NCI-H2107 treated with DMSO at 0.1 percent for 48 hours (cell line): ENCODE results near the gene ANGPTL2.
"Not testable (repeated sequence)": the region's sequence is repeated elsewhere in the genome, so short reads cannot be mapped to it uniquely, and the experiment has no call there.

Source experiments
- DNase-seq: peaks from one replicate; lab custom pipeline; 2025; ENCODE audit not compliant: unreplicated experiment; lab: John Stamatoyannopoulos, UW

ANGPTL2 gene, protein sequence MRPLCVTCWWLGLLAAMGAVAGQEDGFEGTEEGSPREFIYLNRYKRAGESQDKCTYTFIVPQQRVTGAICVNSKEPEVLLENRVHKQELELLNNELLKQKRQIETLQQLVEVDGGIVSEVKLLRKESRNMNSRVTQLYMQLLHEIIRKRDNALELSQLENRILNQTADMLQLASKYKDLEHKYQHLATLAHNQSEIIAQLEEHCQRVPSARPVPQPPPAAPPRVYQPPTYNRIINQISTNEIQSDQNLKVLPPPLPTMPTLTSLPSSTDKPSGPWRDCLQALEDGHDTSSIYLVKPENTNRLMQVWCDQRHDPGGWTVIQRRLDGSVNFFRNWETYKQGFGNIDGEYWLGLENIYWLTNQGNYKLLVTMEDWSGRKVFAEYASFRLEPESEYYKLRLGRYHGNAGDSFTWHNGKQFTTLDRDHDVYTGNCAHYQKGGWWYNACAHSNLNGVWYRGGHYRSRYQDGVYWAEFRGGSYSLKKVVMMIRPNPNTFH

DNA sequence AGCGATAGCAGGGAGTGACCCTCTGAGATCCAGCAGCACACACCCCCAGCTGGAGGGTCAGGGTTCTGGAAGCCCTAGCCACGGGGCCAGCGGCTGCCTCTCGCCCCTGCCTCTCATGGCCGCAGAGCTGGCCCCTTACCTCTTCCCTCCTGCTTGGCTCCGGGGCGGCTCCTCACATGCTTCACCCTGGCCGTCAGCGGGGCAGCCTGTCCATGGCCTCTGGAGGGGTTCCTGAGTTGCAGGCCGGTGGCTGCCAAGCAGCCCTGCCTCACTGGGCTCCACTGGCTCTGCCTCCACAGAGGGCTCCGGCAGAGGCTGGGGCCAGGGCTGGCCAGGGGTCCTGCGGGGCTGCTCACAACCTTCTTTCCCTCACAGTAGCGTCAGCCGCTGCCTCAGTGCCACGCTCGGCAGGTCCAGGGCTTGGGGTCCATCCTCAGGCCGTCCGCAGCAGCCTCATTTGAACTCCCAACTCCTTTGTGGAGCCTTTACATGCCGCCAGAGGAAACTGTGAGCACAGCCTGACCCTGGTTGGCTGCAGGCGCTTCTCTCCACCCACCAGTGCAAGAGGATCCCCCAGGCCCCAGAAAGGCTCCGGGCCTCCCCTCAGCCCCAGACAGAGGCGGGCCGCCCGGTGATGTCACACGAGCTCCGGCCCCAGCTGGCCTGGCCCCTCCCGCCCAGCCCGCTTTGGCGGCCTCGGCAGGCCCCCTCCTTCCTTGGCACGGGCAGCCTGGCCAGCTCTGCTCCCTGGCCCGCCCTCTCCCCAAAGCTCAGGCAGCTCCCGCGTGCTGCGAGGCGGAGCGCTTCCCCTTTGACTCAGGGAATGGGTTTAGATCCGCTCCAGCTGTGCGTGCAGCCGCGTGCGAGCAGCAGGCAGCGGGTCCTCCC lies at the start of gene ANGPTL2:
Gene ANGPTL2 (minus strand): TSS at position 460 of the 888 bp plus-strand sequence. CDS start 13,904 bp downstream, outside the sequence.
- peak; percentile 46 for DNase-seq

DNA sequence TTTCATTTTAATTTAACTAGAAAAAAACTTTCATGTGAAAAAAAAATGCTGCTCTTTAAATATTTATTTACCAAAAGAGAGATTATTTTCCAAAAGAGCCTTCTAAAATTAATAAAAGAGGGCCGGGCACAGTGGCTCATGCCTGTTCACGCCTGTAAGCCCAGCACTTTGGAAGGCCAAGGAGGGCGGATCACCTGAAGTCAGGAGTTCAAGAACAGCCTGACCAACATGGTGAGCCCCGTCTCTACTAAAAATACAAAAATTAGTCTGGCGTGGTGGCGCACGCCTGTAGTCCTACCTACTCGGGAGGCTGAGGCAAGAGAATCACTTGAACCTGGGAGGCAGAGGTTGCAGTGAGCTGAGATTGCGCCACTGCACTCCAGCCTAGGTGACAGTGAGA lies 48.9 kb upstream of the ANGPTL2 start:
- not testable (repeated sequence) for DNase-seq

DNA sequence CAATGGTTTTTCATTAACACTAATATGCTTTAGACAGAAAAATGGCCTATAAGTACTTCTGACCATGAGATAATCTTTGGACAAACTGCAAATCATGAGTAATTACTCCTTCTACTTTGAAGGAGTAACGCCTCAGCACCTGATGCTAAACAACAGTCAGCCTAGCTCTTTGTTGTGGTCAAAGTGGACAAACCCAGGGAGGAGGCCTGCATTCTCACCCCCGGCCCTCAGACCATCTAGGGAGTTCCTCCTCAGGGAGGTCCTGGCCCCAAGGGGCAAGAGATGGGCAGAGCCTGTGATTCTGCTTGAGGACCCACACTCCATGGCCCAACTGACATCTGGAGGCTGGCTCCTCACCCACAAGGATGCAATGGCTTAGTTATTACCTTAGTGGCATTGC lies 48.2 kb upstream of the ANGPTL2 start:
- no peak for DNase-seq

DNA sequence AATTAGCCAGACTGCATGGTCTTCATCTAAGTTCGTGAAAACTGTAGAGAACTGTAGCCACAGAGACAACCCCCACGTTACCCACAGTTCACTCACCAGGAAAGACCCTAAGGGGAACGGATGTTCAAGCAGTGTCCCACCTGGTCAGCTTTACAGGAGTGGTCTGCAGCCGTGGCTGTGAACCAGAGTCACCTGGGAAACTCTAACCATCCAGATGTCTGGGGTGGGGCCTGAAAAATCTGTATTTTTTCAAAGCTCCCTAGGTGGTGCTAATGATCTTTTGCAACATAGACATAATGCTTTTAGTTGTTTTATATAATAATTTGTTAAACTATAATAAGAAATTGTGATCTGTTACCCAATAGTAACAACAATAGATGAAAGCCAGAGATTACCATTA lies 47.7 kb upstream of the ANGPTL2 start:
- DNase-seq: no peak

DNA sequence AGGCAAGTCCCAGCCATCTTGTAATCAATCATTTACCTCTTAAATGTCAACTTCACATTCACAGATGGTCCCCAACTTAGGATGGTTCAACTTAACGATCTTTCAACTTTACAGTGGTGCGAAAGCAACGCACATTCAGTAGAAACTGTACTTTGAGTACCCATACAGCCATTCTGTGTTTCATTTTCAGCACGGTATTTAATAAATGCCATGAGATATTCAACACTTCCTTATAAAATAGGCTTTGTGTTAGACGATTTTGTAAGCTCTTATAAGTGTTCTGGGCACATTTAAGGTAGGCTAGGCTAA lies 47.1 kb upstream of the ANGPTL2 start:
- DNase-seq: no peak

DNA sequence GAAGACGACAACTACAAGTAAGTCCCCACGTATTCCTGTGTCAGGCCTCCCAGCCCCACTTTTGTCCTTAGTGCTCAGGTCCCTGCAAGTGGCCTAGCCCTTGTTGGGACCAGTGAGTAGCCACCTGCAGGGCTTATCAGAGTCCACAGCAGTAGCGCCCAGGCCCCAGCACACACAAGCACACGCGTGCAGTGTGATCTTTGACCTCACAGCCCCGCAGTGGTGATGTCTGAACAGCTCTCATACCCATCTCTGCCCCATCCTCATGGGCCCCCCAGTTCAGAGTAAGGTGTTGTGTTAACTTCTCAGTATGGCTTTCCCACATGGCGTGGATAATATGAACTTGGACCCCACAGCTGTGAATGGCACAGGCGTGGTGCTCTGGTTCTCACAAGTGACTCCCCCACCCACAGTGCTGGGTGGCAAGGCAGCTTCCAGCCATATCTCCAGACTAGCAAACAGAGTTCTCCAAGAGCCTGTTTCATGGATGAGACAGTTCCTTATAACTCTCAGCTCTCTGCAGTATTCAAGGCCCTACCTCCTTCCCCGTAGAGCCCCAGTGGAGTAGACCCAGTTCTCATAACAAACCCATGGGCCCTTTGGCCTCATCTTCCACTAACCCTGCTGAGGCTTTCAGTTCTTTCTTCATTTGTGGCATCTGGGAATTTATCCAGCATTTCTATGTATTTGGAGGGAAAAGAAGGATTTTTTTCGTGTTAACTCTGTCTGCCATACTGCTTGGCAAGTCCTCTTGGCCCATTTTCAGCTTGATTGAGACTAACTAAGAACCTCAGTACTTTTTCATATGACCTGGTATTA lies 46.5 kb upstream of the ANGPTL2 start:
- DNase-seq: no peak

DNA sequence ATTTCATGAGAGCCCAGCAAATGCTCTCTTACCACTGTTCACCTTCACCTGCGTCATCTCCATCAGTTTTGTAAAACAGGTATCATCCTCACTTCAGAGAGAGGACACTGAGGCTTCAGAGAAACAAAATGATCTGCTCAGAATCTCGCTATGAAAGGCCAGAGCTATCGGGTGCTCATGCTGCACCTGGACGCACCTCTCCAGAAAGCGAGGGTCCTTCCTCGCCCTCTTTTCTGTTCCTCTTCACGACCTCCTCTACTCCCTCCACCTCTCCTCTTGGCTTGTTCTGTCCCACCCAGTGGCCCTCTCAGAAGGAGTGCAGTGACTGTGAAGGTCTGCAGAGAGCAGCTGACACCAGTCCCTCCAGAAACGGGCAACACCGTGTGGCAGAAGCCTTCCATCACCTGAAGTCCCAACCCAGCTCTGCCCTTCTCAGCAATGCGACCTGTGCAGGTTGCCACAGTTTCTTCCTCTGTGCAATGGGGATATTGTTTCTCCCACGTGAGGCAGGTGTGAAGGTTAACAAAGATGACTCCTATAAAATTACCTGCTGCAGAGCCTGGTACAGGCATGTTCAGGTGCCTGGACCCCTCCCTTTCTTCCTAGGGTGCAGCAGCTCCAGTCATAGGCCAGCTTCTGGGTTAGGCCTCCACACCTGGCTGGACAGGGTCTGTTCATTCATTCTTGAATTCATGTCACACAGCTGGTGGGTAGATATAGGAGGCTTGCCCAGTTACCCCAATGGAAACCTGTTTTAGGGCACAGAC lies 45.3 kb upstream of the ANGPTL2 start:
- no peak for DNase-seq

DNA sequence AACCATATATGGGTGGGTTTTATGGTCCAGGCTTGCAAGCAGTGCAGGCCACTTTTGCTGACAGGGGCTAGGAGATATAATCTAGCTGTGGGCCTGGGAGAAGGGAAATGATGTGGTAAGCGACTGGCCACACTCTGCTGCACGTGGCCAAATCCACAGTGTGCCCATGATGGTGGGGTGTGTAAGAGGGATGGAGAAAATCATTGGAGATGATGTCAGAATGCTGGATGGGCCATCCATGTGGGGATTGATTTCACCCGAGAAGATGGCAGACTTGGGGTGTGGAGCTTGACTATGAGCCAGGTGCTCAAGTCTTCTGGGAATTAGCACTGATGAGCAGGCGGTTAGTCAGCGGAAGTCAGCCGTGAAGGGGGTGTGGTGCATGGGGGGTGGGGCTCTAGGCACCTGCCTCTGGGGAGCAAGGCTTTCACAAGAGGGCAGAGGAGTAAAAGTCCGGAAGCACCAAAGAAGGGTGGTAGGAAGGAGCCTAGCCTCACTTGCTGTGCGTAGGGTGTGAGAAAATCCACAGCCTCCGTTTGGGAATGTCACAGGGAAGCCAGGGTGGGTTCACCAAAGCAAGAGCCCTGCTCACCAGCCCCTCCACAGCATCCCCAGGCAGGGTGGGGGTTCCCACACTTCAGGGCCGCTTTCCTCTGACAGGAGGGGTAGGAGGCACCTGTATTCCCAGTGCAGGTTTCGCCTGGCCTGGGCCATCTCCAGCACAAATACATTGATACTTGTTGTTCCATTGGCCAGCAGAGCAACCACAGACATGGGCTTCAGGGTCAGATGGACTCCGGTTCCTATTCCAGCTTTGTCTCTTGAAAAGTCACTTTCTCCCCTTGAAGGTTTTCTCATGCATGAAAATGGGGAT lies 44.5 kb upstream of the ANGPTL2 start:
- DNase-seq: peak; percentile 58

DNA sequence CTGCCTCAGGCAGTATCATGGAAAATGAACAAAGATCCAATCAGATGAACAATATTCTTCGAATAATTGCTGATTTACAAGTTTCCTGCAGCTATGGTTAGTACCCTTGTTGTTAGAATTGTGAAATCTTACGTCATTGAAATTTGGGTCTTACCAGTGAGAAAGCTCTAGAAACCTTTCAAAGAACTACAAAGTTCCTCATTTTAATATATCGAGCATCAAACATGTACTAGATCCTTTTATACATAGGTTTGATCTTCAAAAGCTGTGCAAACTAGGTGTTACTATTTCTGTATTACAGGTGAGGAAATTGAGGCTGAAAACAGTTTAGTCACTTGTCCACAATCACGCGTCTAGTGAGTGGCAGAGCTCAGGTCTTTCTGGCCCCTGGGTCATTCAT lies 43.7 kb upstream of the ANGPTL2 start:
- no peak for DNase-seq

DNA sequence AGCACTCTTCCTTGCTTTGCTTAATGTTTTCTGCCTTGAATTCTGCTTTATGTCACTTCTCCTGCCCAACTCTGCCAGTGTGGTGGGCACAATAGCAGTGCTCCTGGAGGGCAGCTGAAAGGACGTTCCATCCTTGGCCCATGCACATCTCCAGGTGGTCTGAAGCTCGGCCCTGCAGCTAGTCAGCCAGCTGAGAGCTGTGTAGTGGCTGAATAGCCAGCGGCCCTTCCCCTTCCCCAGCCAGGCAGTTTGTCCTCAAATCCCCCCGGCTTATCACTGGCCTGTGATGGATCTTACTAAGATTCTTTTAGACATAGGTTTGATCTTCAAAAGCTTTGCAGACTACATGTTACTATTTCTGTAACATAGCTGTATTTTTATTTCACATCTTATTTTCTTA lies 42.7 kb upstream of the ANGPTL2 start:
- no peak for DNase-seq

DNA sequence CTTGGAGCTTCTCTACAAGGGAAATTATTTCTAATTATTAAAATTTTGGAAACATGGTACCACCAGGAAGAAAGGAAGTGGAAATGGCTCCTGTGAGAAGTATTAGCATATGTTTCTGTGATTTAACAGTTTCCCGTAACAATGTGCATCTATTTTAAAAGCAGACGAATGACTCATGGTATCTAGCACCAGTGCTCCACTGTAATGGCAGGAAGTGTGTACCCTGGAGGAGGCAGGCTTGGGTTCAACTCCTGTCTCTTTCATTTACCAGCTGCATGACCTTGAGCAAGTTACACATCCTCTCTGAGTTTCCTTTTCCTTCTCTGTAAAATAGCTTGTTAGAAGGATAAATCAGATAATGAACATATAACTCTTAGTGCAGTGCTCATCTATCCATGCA lies 41.0 kb upstream of the ANGPTL2 start:
- DNase-seq: no peak

DNA sequence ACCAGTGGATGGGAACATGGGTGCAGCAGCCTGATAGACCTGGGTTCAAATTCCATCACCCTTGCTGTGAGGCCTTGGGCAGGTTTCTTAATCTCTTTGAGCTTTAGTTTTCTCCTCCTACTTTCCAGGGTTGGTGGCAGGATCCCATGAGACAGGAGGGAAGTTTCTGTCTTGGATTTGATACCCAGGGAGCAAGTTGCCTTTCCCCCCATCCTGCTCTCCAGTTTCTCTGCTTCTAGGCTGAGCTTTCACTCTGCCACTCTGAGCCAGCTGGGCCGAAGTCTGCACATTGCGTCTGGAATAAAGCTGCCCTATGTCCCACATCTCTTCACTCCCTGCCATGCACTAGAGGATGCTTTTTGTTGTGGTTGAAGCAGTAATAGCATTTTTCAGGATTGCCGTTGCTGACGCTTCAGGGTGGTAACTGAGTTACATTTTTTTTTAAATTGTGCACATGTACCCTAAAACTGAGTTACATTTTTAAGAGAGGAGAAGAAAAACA lies 40.5 kb upstream of the ANGPTL2 start:
- no peak for DNase-seq

DNA sequence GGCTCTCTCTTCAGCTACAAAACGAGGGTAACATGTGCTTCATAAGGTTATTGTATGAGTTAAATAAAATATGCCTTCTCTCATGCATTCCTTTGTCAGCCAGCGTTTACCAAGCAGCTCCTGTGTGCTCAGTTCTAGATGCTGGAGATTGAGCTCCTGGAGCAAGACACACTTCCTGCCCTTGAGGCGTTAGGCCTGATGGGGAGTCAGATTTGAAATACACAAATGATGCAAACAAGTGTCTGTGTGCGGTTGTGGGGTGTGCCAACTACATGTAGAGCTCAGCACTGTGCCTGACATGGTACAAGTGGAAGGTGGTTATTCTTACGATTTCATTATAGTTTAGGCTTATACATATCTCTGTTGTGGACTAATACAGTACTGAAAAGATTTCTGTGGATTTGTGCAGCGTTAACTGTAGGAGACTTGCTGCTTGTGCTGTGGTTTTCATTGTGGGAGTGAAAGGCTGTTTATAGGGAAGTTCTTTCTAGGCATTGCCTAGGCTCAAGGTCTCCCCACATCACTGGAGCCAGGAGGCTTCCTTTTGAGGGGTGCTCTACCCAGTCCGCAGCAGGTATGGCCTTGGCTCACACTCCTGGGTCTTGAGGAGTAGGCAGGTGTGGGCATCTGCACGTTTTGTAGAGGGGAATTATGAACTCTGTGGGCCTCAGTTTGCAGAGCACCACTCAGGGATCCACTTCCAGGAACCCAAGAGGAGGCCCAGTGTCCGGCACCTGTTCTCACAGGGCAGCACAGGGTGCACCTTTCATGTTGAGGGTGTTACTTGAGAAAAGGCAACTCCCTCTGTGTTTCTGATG lies 39.8 kb upstream of the ANGPTL2 start:
- DNase-seq: no peak

DNA sequence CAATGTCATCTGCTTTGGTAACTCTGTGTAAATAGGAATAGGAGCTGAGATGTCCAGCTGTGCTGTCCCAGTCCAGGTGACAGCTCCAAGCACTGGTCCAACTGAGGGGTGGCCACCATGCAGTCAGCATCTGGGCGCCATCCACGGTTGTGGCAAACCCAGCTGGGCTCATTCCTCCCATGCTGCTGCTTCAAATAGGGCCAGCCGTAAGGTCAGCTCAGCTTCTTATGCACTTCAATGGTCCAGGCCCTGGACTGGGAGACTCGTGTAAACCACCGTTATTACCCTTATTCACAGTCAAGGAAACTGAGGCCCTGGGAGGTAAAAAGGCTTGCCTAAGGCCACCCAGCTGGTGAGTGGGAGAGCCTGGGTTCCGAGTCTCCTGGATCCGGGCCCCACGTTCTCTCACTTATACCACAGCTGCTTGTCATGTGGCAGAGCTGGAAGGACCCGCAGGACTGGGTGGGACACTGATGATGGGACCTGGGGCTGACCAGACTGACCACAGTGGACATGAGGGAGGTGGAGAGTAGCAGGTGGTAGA lies 38.7 kb upstream of the ANGPTL2 start:
- no peak for DNase-seq

DNA sequence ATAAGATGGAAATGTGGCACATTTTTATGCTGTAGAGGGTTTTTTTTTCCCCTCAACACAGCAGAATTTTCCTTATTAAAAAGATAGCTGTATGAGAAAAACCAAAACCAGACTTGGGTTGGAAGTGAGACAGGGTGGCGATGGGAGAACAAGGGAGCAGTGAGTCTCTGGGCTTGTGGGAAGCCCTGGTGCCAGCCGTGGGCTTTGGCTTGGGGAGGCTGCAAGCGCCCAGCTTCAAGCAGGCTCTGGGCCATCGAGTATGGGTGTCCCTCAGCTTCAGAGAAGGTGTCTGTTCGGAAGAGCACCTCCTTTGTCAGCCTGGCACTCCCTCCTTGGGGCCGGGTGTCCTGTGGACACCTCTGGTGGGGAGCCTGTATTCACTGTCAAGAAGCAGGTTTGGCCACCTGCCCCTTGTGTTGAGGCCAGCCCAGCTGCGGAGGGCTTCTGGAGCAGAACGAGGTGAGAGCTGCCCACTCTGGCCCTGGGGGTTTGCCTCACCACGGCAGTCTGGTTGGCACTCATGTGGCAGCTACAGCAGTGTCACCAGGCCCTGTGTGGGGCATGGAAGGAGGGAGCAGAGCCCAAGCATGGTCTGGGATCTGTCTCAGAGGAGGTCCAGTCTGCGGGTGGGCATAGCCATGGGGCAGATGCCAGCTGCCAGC lies 37.6 kb upstream of the ANGPTL2 start:
- DNase-seq: no peak

DNA sequence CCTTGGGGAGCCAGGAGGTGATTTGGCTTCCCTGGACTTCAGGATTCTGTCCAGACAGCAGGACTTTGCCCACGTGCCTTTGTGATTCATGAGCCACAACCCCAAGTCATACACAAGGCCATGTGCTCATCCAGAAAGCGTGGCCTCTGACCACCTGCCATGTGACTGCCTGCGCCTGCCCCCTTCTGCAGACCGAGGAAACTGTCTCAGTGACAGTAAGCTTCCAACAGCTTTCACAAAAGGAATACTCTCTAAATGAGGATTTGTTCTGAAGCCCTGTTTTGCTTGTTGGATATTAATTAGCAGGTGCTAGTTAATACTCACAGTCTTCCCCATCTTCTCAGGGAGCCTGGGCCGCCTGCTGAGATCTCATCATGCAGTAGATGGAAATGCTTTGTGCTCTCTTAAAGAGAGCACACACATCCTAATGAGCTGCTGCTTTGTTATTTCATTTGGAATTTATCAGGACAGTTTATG lies 36.9 kb upstream of the ANGPTL2 start:
- peak; percentile 2 for DNase-seq

DNA sequence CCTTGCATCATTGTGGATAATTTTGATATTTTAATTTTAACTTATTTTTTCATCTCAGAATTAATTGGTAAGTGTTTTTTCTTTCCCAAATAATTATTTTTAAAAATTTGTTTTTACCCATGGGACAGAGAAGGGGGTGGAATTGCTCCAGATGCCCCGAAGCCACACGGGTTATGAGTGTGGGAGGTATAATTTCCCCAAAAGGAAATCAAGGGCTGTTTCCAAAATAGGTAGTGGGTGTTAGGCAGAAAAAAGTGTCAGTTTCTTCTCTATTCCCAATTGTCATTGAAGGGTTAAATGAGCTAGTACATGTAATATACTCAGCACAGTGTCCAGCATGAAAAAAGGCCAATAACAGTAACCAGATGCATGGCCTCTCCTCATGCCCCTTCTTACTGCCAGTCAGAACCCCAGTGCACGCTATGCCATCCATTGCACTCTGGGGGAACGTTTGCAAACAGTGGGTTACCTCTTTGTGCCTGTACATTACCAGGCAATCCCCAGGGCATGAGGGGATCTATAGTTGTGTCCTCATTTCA lies 36.4 kb upstream of the ANGPTL2 start:
- DNase-seq: no peak
